G401.6 (cell line): ENCODE data around the gene PKN1.

ENCODE experiments used
- FAIRE-seq: peaks from 2 replicates; lab custom pipeline; 2012; peaks lifted over from hg19 to GRCh38; lab: Jason Lieb, UNC

The PKN1 gene

GRCh38 chr19:14467391-14467790 is 34.3 kb downstream of the PKN1 start:
- FAIRE-seq = no peak

- FAIRE-seq = no peak
Observed at GRCh38 chr19:14467816-14468215, 34.7 kb downstream of the PKN1 start.

GRCh38 chr19:14470031-14470876 is 37.1 kb downstream of the PKN1 start:
- FAIRE-seq = no peak

GRCh38 chr19:14471436-14472187 is 38.5 kb downstream of the PKN1 start:
- FAIRE-seq = no peak

GRCh38 chr19:14472202-14472938 is 39.3 kb downstream of the PKN1 start:
- FAIRE-seq = no peak

GRCh38 chr19:14473073-14473977 is 40.2 kb downstream of the PKN1 start:
- no peak for FAIRE-seq

GRCh38 chr19:14473978-14474578 is 41.0 kb downstream of the PKN1 start:
- FAIRE-seq = no peak

GRCh38 chr19:14474827-14475226 is 41.7 kb downstream of the PKN1 start:
- FAIRE-seq = no peak

GRCh38 chr19:14475251-14476073 is 42.4 kb downstream of the PKN1 start, which contains the start of gene PTGER1:
Gene PTGER1, minus strand, starts transcription at chr19:14475354. Its CDS starts 1,034 bp downstream, at chr19:14474320.
- no peak for FAIRE-seq

GRCh38 chr19:14476327-14476672 is 43.2 kb downstream of the PKN1 start:
- FAIRE-seq = no peak

GRCh38 chr19:14476673-14477401 is 43.7 kb downstream of the PKN1 start:
- FAIRE-seq = peak; percentile 74

- no peak for FAIRE-seq
Observed at GRCh38 chr19:14477418-14478112, 44.5 kb downstream of the PKN1 start.

- no peak for FAIRE-seq
Observed at GRCh38 chr19:14478113-14478545, 45.0 kb downstream of the PKN1 start.

GRCh38 chr19:14479309-14479974 is 46.3 kb downstream of the PKN1 start:
- no peak for FAIRE-seq

- no peak for FAIRE-seq
Observed at GRCh38 chr19:14479975-14480699, 47.0 kb downstream of the PKN1 start.

- no peak for FAIRE-seq
Observed at GRCh38 chr19:14480700-14481079, 47.6 kb downstream of the PKN1 start.

- no peak for FAIRE-seq
Observed at GRCh38 chr19:14482172-14482941, 49.3 kb downstream of the PKN1 start.
